ENCODE measurements around the gene LRRN4. TPM values are rescaled to one million over a fixed set of nuclear protein-coding genes. Genes with fewer than 3 reads are reported as not detected.

LRRN4 gene
- total and polyA plus RNA-seq, 2 experiments from 2014 or later, result 19.2 to 94.5 TPM

DNA sequence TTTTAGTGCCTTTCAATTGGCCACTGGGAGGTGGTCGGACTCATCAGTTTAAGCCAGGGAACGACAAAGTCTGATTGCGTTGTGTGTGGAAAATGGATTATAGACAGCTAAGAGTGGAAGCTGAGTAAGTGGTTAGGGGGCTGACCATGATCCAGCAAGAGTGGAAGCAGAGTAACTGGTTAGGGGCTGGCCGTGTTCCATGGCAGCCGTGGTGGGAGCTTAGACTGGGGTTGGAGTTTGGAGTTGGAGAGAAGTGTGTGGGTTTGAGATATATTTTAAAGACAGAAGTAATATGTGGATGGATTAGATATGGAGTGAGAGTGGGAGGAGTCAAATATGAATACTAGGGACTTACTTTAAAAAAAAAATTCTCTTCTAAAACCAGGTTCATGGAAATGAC, 41.7 kb downstream of the LRRN4 start:
- Histone ChIP-seq H3K4me2 (no peak overlapping the region), H3K27me3 (no peaks in the 10 kb centered on the region), H3K36me3 (replicated peaks; ENCODE audit: insufficient read depth, low read depth) (no peaks in the 10 kb centered on the region), H3K4me3 (no peak overlapping the region), H3K4me1 (ENCODE audit: insufficient read depth) (peaks cover 4% of the 10 kb centered on the region), H4K20me1 (ENCODE audit: insufficient read depth, poor library complexity, severe bottlenecking) (peaks cover 29% of the 10 kb centered on the region), H3K9me2 (replicated peaks; ENCODE audit: insufficient read depth) (no peaks in the 10 kb centered on the region), H3K79me2 (peaks cover 93% of the 10 kb centered on the region), H3K9me3 (ENCODE audit: low read depth) (no peaks in the 10 kb centered on the region), H2AFZ (no peak overlapping the region), H3K27ac (no peak overlapping the region)
- DNase-seq (ENCODE audit: low spot score), result no peak
- 91% methylated on average over 5 of the region's 5 CpGs for WGBS (ENCODE audit: low lambda C conversion rate, missing lambda C conversion rate)
- TF ChIP-seq EZH2 (IDR thresholded peaks at IDR 0.05; ENCODE audit: borderline replicate concordance), result no peak
- TF ChIP-seq EZH2phosphoT487 (IDR thresholded peaks at IDR 0.05; ENCODE audit: low read depth, severe bottlenecking, unreplicated experiment), result no peak
- TF ChIP-seq CTCF (IDR thresholded peaks at IDR 0.05; ENCODE audit: poor library complexity), result no peak

DNA sequence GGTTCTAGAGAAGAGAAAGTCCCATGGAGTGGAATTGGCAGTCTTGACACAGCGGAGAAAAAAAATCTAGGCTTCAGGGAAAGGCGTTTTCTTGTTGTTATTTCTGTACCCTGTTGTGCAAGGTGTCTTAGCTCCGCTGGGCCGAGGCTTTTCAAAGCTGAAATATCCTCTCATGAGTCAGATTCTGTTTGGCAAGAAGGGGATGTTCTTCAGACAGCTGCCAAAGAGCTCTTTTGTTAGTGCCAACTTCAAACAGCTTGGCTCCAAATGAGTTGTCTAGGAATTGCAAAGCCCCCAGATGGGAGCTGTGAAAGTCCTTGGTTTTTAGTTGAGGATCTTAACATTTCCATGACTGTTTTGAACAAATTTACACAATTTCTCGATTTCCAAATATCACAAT, 45.6 kb downstream of the LRRN4 start:
- no peaks in the 10 kb centered on the region for H3K9me3 ChIP-seq (ENCODE audit: low read depth)
- peak; percentile 77 for DNase-seq (ENCODE audit: low spot score)
- no peaks in the 10 kb centered on the region for H3K27me3 ChIP-seq
- no peak for TF ChIP-seq EZH2phosphoT487 (IDR thresholded peaks at IDR 0.05; ENCODE audit: low read depth, severe bottlenecking, unreplicated experiment)
- TF ChIP-seq CTCF (IDR thresholded peaks at IDR 0.05; ENCODE audit: poor library complexity), result no peak
- no peak for TF ChIP-seq EZH2 (IDR thresholded peaks at IDR 0.05; ENCODE audit: borderline replicate concordance)
- peaks cover 27% of the 10 kb centered on the region for H4K20me1 ChIP-seq (ENCODE audit: insufficient read depth, poor library complexity, severe bottlenecking)
- H3K27ac ChIP-seq, result peak overlapping the region; percentile 76
- WGBS (ENCODE audit: low lambda C conversion rate, missing lambda C conversion rate), result 38% methylated on average over 5 of the region's 5 CpGs
- H3K4me1 ChIP-seq (ENCODE audit: insufficient read depth), result peaks cover 7% of the 10 kb centered on the region
- peaks cover 69% of the 10 kb centered on the region for H3K79me2 ChIP-seq
- no peak overlapping the region for H3K4me3 ChIP-seq
- H2AFZ ChIP-seq, result no peak overlapping the region
- H3K9me2 ChIP-seq (replicated peaks; ENCODE audit: insufficient read depth), result no peaks in the 10 kb centered on the region
- no peaks in the 10 kb centered on the region for H3K36me3 ChIP-seq (replicated peaks; ENCODE audit: insufficient read depth, low read depth)
- peak overlapping the region; percentile 80 for H3K4me2 ChIP-seq

- Histone ChIP-seq H3K36me3 (replicated peaks; ENCODE audit: insufficient read depth, low read depth) (no peaks in the 10 kb centered on the region), H2AFZ (no peak overlapping the region), H4K20me1 (ENCODE audit: insufficient read depth, poor library complexity, severe bottlenecking) (peaks cover 22% of the 10 kb centered on the region), H3K4me3 (peak overlapping the region; percentile 89), H3K79me2 (peaks cover 62% of the 10 kb centered on the region), H3K9me3 (ENCODE audit: low read depth) (no peaks in the 10 kb centered on the region), H3K4me1 (ENCODE audit: insufficient read depth) (peaks cover 7% of the 10 kb centered on the region), H3K9me2 (replicated peaks; ENCODE audit: insufficient read depth) (no peaks in the 10 kb centered on the region), H3K27me3 (no peaks in the 10 kb centered on the region), H3K27ac (peak overlapping the region; percentile 76), H3K4me2 (peak overlapping the region; percentile 80)
- DNase-seq (ENCODE audit: low spot score), result no peak
- TF ChIP-seq EZH2phosphoT487 (IDR thresholded peaks at IDR 0.05; ENCODE audit: low read depth, severe bottlenecking, unreplicated experiment) (no peak), CTCF (IDR thresholded peaks at IDR 0.05; ENCODE audit: poor library complexity) (no peak), EZH2 (IDR thresholded peaks at IDR 0.05; ENCODE audit: borderline replicate concordance) (no peak)
- WGBS (ENCODE audit: low lambda C conversion rate, missing lambda C conversion rate), result 48% methylated on average over 3 of the region's 3 CpGs
Observed at GRCh38 chr20:6007529-6008103, 46.2 kb downstream of the LRRN4 start.

Data from hepatocyte (in vitro differentiated cells).